GM18508 (cell line): Measurements from ENCODE around the gene DUS4L.

Experiments used
- ATAC-seq: cut with Tn5 transposase; IDR thresholded peaks from one replicate; pipeline ENCODE4 v1.9.1; 2021; ENCODE audit warnings: moderate number of reproducible peaks; ENCODE audit not compliant: insufficient read depth, unreplicated experiment

The DUS4L gene

GRCh38 chr7:107579885-107580715 is 16.3 kb downstream of the DUS4L start, which contains the start of gene BCAP29:
BCAP29 (plus strand) TSS chr7:107580246; CDS start chr7:107580773, 527 bp downstream.
- no peak for ATAC-seq

GRCh38 chr7:107580716-107581383 is 17.1 kb downstream of the DUS4L start:
- ATAC-seq = no peak

- ATAC-seq = no peak
These were observed 17.7 kb downstream of the DUS4L start for GRCh38 chr7:107581387-107582013.

- no peak for ATAC-seq
These were observed 19.1 kb downstream of the DUS4L start for GRCh38 chr7:107582875-107583274.

- no peak for ATAC-seq
These were observed 20.9 kb downstream of the DUS4L start for GRCh38 chr7:107584716-107585115.

GRCh38 chr7:107588529-107589130 is 24.9 kb downstream of the DUS4L start:
- no peak for ATAC-seq

GRCh38 chr7:107591421-107591820 is 27.6 kb downstream of the DUS4L start:
- ATAC-seq = no peak

- no peak for ATAC-seq
These were observed 28.7 kb downstream of the DUS4L start for GRCh38 chr7:107592361-107593024.

- no peak for ATAC-seq
These were observed 29.2 kb downstream of the DUS4L start for GRCh38 chr7:107593025-107593410.

- ATAC-seq = no peak
These were observed 31.4 kb downstream of the DUS4L start for GRCh38 chr7:107594961-107595737.

GRCh38 chr7:107596881-107597581 is 33.3 kb downstream of the DUS4L start:
- ATAC-seq = no peak

- no peak for ATAC-seq
These were observed 33.8 kb downstream of the DUS4L start for GRCh38 chr7:107597582-107597916.

- no peak for ATAC-seq
These were observed 34.2 kb downstream of the DUS4L start for GRCh38 chr7:107597953-107598352.

- no peak for ATAC-seq
These were observed 35.5 kb downstream of the DUS4L start for GRCh38 chr7:107599262-107599661.

GRCh38 chr7:107600816-107601215 is 37.0 kb downstream of the DUS4L start:
- no peak for ATAC-seq

- no peak for ATAC-seq
These were observed 41.5 kb downstream of the DUS4L start for GRCh38 chr7:107605218-107605815.

GRCh38 chr7:107606303-107606702 is 42.5 kb downstream of the DUS4L start:
- no peak for ATAC-seq

GRCh38 chr7:107609811-107610261 is 46.1 kb downstream of the DUS4L start:
- no peak for ATAC-seq

GRCh38 chr7:107610323-107610722 is 46.6 kb downstream of the DUS4L start:
- no peak for ATAC-seq
